ENCODE measurements around the gene SYCE3. TPM values are rescaled to one million over a fixed set of nuclear protein-coding genes. Genes with fewer than 3 reads are reported as not detected.

Gene SYCE3
- total RNA-seq, 1 experiment from 2014 or later: not detected

DNA sequence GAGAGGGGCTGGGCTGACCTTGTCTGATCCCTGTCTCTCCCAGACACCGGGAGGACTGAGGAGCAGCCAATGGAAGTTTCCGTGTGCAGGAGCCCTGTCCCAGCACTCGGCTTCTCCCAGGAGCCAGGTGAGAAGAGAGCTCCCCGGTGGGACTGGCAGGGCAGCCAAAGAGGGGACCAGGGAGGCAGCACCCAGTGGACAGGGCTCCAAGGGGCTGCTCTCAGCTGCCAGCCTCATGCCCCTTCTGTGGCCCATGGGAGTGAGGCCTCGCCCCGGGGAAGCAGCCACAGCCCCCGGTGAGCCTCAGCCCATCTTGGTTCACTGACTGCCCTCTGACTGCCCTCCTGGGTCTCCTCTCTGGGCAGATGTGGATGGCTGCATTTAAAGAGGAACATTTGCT is 44.1 kb downstream of the SYCE3 start:
- BruUV-seq (replicated peaks): no TSS peak
- Mint-ChIP-seq H3K27ac (ENCODE audit: unreplicated experiment) (no peak overlapping the region), H3K4me1 (ENCODE audit: low read depth, unreplicated experiment) (no peaks in the 10 kb centered on the region), H3K27me3 (ENCODE audit: unreplicated experiment) (no peaks in the 10 kb centered on the region), H3K4me3 (ENCODE audit: low read depth, unreplicated experiment) (no peak overlapping the region), H3K36me3 (ENCODE audit: insufficient read depth, unreplicated experiment) (peaks cover 34% of the 10 kb centered on the region), H3K9me3 (ENCODE audit: low read depth, unreplicated experiment) (no peaks in the 10 kb centered on the region)
- TF ChIP-seq, protein P1, sequence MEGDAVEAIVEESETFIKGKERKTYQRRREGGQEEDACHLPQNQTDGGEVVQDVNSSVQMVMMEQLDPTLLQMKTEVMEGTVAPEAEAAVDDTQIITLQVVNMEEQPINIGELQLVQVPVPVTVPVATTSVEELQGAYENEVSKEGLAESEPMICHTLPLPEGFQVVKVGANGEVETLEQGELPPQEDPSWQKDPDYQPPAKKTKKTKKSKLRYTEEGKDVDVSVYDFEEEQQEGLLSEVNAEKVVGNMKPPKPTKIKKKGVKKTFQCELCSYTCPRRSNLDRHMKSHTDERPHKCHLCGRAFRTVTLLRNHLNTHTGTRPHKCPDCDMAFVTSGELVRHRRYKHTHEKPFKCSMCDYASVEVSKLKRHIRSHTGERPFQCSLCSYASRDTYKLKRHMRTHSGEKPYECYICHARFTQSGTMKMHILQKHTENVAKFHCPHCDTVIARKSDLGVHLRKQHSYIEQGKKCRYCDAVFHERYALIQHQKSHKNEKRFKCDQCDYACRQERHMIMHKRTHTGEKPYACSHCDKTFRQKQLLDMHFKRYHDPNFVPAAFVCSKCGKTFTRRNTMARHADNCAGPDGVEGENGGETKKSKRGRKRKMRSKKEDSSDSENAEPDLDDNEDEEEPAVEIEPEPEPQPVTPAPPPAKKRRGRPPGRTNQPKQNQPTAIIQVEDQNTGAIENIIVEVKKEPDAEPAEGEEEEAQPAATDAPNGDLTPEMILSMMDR (IDR thresholded peaks at IDR 0.05; ENCODE audit: unreplicated experiment): no peak
- no peak for DNase-seq
- intact Hi-C loops (cut with micrococcal nuclease; ENCODE audit: unreplicated experiment): no loop called here
- CTCF ChIA-PET: no interaction called here

DNA sequence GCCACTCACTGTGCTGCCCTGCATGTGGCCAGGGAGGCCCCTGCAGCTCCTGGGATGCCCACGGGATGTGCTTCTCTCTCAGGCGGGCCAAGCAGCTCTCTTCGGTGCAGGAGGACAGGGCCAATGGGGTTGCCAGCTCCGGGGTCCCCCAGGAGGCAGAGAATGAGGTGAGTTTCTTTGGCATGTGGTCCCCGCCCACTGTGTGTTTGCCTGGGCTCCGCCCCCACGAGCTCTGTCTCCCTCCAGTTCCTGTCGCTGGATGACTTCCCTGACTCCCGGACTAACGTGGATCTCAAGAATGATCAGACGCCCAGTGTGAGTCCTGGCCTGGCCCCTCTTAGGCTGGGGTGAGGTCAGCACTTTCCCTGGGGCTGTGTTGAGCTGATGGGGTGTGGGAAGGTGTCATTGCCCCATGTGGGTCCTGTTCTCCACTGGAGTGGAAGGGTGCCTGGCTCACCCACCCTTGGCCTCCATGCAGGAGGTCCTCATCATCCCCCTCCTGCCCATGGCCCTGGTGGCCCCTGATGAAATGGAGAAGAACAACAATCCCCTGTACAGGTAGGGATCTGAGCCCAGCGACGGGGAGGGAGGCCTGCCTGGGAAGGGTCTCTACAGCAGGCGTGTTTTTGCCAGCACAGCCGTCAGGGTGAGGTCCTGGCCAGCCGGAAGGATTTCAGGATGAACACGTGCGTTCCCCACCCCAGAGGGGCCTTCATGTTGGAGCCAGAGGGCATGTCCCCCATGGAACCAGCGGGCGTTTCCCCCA is 45.0 kb downstream of the SYCE3 start:
- no TSS peak for BruUV-seq (replicated peaks)
- H3K4me3 Mint-ChIP-seq (ENCODE audit: low read depth, unreplicated experiment): no peak overlapping the region
- no peaks in the 10 kb centered on the region for H3K27me3 Mint-ChIP-seq (ENCODE audit: unreplicated experiment)
- no peaks in the 10 kb centered on the region for H3K9me3 Mint-ChIP-seq (ENCODE audit: low read depth, unreplicated experiment)
- H3K27ac Mint-ChIP-seq (ENCODE audit: unreplicated experiment): no peak overlapping the region
- H3K36me3 Mint-ChIP-seq (ENCODE audit: insufficient read depth, unreplicated experiment): peaks cover 24% of the 10 kb centered on the region
- CTCF ChIA-PET: interaction anchor here (0.6 kb wide), 1 partner anchor 125 kb away, joined by 4 read pairs; no protein-coding TSS in a partner anchor
- TF ChIP-seq, protein P1 (IDR thresholded peaks at IDR 0.05; ENCODE audit: unreplicated experiment): no peak
- H3K4me1 Mint-ChIP-seq (ENCODE audit: low read depth, unreplicated experiment): no peaks in the 10 kb centered on the region
- no peak for DNase-seq
- intact Hi-C loops (cut with micrococcal nuclease; ENCODE audit: unreplicated experiment): no loop called here

DNA sequence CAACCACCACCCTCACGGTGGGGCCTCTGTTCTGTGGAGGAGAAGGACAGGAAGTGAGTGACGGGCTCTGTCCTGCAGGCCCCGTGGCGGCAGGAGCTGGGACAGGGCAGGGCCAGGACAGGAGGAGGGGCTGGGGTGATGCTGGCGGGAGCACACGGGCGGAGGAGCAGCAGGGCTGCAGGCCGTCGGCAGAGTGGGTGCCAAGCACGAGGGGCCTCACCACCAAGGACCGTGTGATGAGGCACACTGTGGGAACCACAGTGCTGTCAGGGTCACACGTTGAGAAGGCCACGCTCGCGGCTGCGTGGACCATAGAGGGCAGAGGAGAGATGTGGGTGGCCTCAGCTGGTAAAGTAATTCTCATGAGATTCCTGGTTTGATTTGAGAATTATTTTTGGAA is 45.8 kb downstream of the SYCE3 start:
- Mint-ChIP-seq H3K4me1 (ENCODE audit: low read depth, unreplicated experiment) (no peaks in the 10 kb centered on the region), H3K4me3 (ENCODE audit: low read depth, unreplicated experiment) (no peak overlapping the region), H3K27me3 (ENCODE audit: unreplicated experiment) (no peaks in the 10 kb centered on the region), H3K27ac (ENCODE audit: unreplicated experiment) (no peak overlapping the region), H3K9me3 (ENCODE audit: low read depth, unreplicated experiment) (no peaks in the 10 kb centered on the region), H3K36me3 (ENCODE audit: insufficient read depth, unreplicated experiment) (peaks cover 18% of the 10 kb centered on the region)
- CTCF ChIA-PET: interaction anchor here (0.6 kb wide), 1 partner anchor 126 kb away, joined by 4 read pairs; no protein-coding TSS in a partner anchor
- TF ChIP-seq, protein P1 (IDR thresholded peaks at IDR 0.05; ENCODE audit: unreplicated experiment): no peak
- DNase-seq: no peak
- no TSS peak for BruUV-seq (replicated peaks)
- intact Hi-C loops (cut with micrococcal nuclease; ENCODE audit: unreplicated experiment): no loop called here

DNA sequence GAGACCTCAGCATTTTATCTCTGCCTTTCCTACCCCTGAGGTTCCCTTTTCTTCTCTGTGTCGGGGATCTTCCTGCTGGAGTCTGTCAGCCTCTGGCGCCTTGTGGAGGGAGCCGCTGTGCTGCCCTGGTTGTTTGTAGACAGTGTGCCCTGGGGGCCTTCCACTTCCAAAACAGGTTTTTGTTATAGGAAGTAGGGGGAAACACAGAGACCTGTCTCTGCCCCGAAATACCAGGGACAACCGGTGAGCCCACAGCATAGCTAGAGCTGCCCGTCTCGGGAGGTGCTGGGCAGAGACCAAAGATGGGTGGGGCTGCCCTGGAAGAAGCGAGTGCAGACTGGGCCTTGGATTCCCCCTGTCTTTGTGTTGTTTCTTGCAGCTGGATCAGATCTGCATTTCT is 46.7 kb downstream of the SYCE3 start:
- no peak for DNase-seq
- no TSS peak for BruUV-seq (replicated peaks)
- H3K27ac Mint-ChIP-seq (ENCODE audit: unreplicated experiment): no peak overlapping the region
- H3K9me3 Mint-ChIP-seq (ENCODE audit: low read depth, unreplicated experiment): no peaks in the 10 kb centered on the region
- peaks cover 21% of the 10 kb centered on the region for H3K36me3 Mint-ChIP-seq (ENCODE audit: insufficient read depth, unreplicated experiment)
- CTCF ChIA-PET: no interaction called here
- H3K4me1 Mint-ChIP-seq (ENCODE audit: low read depth, unreplicated experiment): no peaks in the 10 kb centered on the region
- TF ChIP-seq, protein P1 (IDR thresholded peaks at IDR 0.05; ENCODE audit: unreplicated experiment): no peak
- H3K27me3 Mint-ChIP-seq (ENCODE audit: unreplicated experiment): no peaks in the 10 kb centered on the region
- H3K4me3 Mint-ChIP-seq (ENCODE audit: low read depth, unreplicated experiment): no peak overlapping the region
- intact Hi-C loops (cut with micrococcal nuclease; ENCODE audit: unreplicated experiment): no loop called here

All from Calu3 (cell line).